Neural cell (in vitro differentiated cells): ENCODE measurements around the gene TIGD1. TPM values are rescaled to one million over a fixed set of nuclear protein-coding genes. Genes with fewer than 3 reads are reported as not detected.
A peak's percentile ranks its signal among the peaks of the same experiment; 100 is the strongest.

ENCODE experiments used
- H2AFZ ChIP-seq: fragments of 200-600, 300-800 bp; sonication (generic), shearing (Covaris generic); 2 replicates; pipeline ENCODE4 v1.6.0; 2014; ENCODE audit warnings: low read depth, mild to moderate bottlenecking, antibody characterized with exemption, low read length, moderate library complexity
- H3F3A ChIP-seq: fragments of 200-600 bp; shearing (Covaris generic); 2 replicates; pipeline ENCODE4 v1.6.1; 2016; ENCODE audit warnings: mild to moderate bottlenecking, moderate library complexity, mixed read lengths, antibody characterized with exemption, low read length; ENCODE audit not compliant: insufficient read depth, poor library complexity, severe bottlenecking
- H3K27ac ChIP-seq: fragments of 200-600, 300-800 bp; sonication (generic), shearing (Covaris generic); 2 replicates; pipeline ENCODE4 v1.5.1; 2014; ENCODE audit warnings: mild to moderate bottlenecking, low read length, moderate library complexity
- H3K27me3 ChIP-seq: fragments of 300-800, 200-600 bp; sonication (generic), shearing (Covaris generic); 2 replicates; pipeline ENCODE4 v1.6.0; 2014; ENCODE audit warnings: mild to moderate bottlenecking, low read depth, low read length, moderate library complexity; ENCODE audit not compliant: insufficient read depth
- H3K36me3 ChIP-seq: fragments of 300-800, 200-600 bp; sonication (generic), shearing (Covaris generic); 2 replicates; pipeline ENCODE4 v1.5.1; 2014; ENCODE audit warnings: mild to moderate bottlenecking, antibody characterized with exemption, low read length, moderate library complexity; ENCODE audit not compliant: insufficient read depth
- H3K4me2 ChIP-seq: fragments of 300-800, 200-600 bp; sonication (generic), shearing (Covaris generic); 2 replicates; pipeline ENCODE4 v1.6.0; 2014; ENCODE audit warnings: mild to moderate bottlenecking, low read length
- H3K4me3 ChIP-seq: fragments of 300-800, 200-600 bp; sonication (generic), shearing (Covaris generic); 2 replicates; pipeline ENCODE4 v1.5.1; 2014; ENCODE audit warnings: mild to moderate bottlenecking, low read length, moderate library complexity
- H3K79me2 ChIP-seq: fragments of 200-600 bp; shearing (Covaris generic); replicated peaks from 2 replicates; pipeline ENCODE4 v1.6.0; 2014; ENCODE audit warnings: mild to moderate bottlenecking, low read length, moderate library complexity; ENCODE audit not compliant: insufficient read depth
- H3K9ac ChIP-seq: fragments of 300-800, 200-600 bp; sonication (generic), shearing (Covaris generic); 2 replicates; pipeline ENCODE4 v1.6.1; 2016; ENCODE audit warnings: mild to moderate bottlenecking, low read length, mixed read lengths
- H3K9me2 ChIP-seq: fragments of 200-600 bp; shearing (Covaris generic); 2 replicates; pipeline ENCODE4 v1.6.1; 2016; ENCODE audit warnings: mild to moderate bottlenecking, low read length, mixed read lengths; ENCODE audit not compliant: insufficient read depth
- H3K9me3 ChIP-seq: fragments of 200-600, 300-800 bp; sonication (generic), shearing (Covaris generic); 2 replicates; pipeline ENCODE4 v1.6.1; 2016; ENCODE audit warnings: mild to moderate bottlenecking, mixed run types, low read length, moderate library complexity, mixed read lengths
- H4K20me1 ChIP-seq: fragments of 200-600 bp; shearing (Covaris generic); 2 replicates; pipeline ENCODE4 v1.6.1; 2016; ENCODE audit warnings: mild to moderate bottlenecking, mixed run types; ENCODE audit not compliant: insufficient read depth
- EP300 ChIP-seq: fragments of 450-650 bp; conservative IDR thresholded peaks from 2 replicates; pipeline ENCODE4 v1.6.1; 2014; ENCODE audit warnings: antibody characterized with exemption, mild to moderate bottlenecking, moderate library complexity; ENCODE audit not compliant: poor library complexity, severe bottlenecking
- EZH2 ChIP-seq: fragments of 200-600, 300-800 bp; shearing (Covaris generic), sonication (generic); IDR thresholded peaks from 2 replicates; pipeline ENCODE4 v1.6.1; 2014; ENCODE audit warnings: antibody characterized with exemption, low read length, borderline replicate concordance, mild to moderate bottlenecking; ENCODE audit not compliant: insufficient read depth, poor library complexity, severe bottlenecking
- MXI1 ChIP-seq: fragments of 450-650 bp; conservative IDR thresholded peaks from 2 replicates; pipeline ENCODE4 v1.6.1; 2014; ENCODE audit warnings: antibody characterized with exemption, mild to moderate bottlenecking; ENCODE audit not compliant: poor library complexity, severe bottlenecking
- POLR2AphosphoS5 ChIP-seq: IDR thresholded peaks from 2 replicates; pipeline ENCODE4 v1.6.1; 2012
- RAD21 ChIP-seq: fragments of 450-650 bp; conservative IDR thresholded peaks from 2 replicates; pipeline ENCODE4 v1.6.1; 2014; ENCODE audit warnings: antibody characterized with exemption, mild to moderate bottlenecking, moderate library complexity
- SMC3 ChIP-seq: fragments of 450-650 bp; conservative IDR thresholded peaks from 2 replicates; pipeline ENCODE4 v1.6.1; 2014; ENCODE audit warnings: antibody characterized with exemption, mild to moderate bottlenecking, moderate library complexity; ENCODE audit not compliant: poor library complexity
- TAF1 ChIP-seq: IDR thresholded peaks from 2 replicates; pipeline ENCODE4 v1.6.1; 2012; ENCODE audit warnings: low read depth
- polyA plus RNA-seq: library from polyadenylated mRNA; depleted of rRNA; stranded (reverse); fragments of >200 nt; gene quantifications from 2 replicates; pipeline ENCODE4 v1.2.3, GENCODE V29; 2014
- TF ChIP-seq, protein P1 (sequence below): fragments of 450-650 bp; IDR thresholded peaks from 2 replicates; pipeline ENCODE4 v1.5.1; 2014; ENCODE audit warnings: antibody characterized with exemption, mild to moderate bottlenecking, moderate library complexity; ENCODE audit not compliant: poor library complexity, severe bottlenecking
- TF ChIP-seq, protein P2 (sequence below): IDR thresholded peaks from 2 replicates; pipeline ENCODE4 v1.6.1; 2012; ENCODE audit warnings: borderline replicate concordance

TIGD1 gene
- polyA plus RNA-seq, 1 donor from 2014 or later = 29.3 TPM

DNA sequence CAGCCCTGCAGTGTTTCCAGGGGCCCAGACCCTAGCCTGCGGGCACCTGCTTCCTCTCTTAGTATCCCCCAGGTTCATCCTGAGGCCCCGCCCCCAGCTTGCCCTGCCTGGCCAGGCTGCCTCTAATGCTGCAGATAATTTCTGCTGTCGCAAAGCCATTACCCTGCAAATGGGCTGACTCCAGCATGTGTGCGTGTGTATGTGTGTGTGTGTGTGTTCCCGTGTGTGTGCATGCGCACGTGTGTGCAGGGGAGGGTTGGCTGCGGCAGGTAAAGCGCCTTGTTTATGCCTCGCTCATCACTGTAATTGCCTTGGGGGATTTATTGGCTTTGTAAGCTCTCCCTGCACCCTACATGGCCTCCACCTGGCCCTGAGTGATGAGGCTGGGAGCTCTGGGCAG is 37.8 kb downstream of the TIGD1 start:
- Histone ChIP-seq H3K9me3 (no peaks in the 10 kb centered on the region), H3K4me2 (no peak overlapping the region), H3K4me3 (peak overlapping the region; percentile 39), H3K27me3 (no peaks in the 10 kb centered on the region), H3K36me3 (no peaks in the 10 kb centered on the region), H3K79me2 (no peaks in the 10 kb centered on the region), H4K20me1 (no peaks in the 10 kb centered on the region), H3F3A (no peaks in the 10 kb centered on the region), H2AFZ (no peak overlapping the region), H3K9ac (peak overlapping the region; percentile 42), H3K27ac (peak overlapping the region; percentile 72), H3K9me2 (no peaks in the 10 kb centered on the region)
- TF ChIP-seq SMC3 (peak; percentile 62), POLR2AphosphoS5 (peak; percentile 90), EZH2 (no peak), MXI1 (peak; percentile 77), EP300 (peak; percentile 85), RAD21 (peak; percentile 40), TAF1 (no peak)
- TF ChIP-seq, protein P1, sequence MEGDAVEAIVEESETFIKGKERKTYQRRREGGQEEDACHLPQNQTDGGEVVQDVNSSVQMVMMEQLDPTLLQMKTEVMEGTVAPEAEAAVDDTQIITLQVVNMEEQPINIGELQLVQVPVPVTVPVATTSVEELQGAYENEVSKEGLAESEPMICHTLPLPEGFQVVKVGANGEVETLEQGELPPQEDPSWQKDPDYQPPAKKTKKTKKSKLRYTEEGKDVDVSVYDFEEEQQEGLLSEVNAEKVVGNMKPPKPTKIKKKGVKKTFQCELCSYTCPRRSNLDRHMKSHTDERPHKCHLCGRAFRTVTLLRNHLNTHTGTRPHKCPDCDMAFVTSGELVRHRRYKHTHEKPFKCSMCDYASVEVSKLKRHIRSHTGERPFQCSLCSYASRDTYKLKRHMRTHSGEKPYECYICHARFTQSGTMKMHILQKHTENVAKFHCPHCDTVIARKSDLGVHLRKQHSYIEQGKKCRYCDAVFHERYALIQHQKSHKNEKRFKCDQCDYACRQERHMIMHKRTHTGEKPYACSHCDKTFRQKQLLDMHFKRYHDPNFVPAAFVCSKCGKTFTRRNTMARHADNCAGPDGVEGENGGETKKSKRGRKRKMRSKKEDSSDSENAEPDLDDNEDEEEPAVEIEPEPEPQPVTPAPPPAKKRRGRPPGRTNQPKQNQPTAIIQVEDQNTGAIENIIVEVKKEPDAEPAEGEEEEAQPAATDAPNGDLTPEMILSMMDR = peak; percentile 17
- TF ChIP-seq, protein P2, sequence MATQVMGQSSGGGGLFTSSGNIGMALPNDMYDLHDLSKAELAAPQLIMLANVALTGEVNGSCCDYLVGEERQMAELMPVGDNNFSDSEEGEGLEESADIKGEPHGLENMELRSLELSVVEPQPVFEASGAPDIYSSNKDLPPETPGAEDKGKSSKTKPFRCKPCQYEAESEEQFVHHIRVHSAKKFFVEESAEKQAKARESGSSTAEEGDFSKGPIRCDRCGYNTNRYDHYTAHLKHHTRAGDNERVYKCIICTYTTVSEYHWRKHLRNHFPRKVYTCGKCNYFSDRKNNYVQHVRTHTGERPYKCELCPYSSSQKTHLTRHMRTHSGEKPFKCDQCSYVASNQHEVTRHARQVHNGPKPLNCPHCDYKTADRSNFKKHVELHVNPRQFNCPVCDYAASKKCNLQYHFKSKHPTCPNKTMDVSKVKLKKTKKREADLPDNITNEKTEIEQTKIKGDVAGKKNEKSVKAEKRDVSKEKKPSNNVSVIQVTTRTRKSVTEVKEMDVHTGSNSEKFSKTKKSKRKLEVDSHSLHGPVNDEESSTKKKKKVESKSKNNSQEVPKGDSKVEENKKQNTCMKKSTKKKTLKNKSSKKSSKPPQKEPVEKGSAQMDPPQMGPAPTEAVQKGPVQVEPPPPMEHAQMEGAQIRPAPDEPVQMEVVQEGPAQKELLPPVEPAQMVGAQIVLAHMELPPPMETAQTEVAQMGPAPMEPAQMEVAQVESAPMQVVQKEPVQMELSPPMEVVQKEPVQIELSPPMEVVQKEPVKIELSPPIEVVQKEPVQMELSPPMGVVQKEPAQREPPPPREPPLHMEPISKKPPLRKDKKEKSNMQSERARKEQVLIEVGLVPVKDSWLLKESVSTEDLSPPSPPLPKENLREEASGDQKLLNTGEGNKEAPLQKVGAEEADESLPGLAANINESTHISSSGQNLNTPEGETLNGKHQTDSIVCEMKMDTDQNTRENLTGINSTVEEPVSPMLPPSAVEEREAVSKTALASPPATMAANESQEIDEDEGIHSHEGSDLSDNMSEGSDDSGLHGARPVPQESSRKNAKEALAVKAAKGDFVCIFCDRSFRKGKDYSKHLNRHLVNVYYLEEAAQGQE = peak; percentile 32

DNA sequence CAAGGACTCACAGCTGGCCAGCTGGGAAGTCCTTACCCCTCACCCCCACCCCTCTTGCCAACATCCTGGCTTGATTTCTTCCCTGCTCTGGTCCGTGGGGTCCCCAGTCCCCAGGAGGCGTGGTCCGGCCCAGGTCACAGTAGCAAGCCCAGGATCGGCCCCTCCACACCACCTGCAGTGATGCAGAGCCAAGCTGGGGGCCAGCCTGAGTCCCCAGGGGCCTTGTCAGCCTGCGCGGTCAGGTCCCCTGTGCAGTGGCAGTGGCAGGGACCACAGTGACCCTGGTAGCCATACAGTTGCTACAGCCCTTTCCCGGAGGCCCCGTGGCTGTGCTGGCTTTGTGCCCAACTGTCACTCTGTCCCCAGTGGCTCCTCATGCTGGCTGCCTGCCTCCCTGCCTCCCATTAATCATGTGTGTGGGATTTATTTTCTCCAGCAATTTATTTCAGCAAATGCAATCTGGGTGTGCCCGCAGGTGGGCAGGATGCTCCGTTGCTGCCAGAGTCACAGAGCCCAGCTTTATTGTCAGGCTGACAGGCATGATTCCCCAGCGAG is 38.9 kb downstream of the TIGD1 start:
- H3K4me3 ChIP-seq = no peak overlapping the region
- TF ChIP-seq EP300 (no peak), EZH2 (no peak), SMC3 (no peak), TAF1 (no peak), POLR2AphosphoS5 (no peak), MXI1 (no peak)
- TF ChIP-seq, protein P1 = no peak
- no peaks in the 10 kb centered on the region for H3K9me3 ChIP-seq
- H3K79me2 ChIP-seq = no peaks in the 10 kb centered on the region
- no peaks in the 10 kb centered on the region for H3K27me3 ChIP-seq
- no peaks in the 10 kb centered on the region for H4K20me1 ChIP-seq
- H3K4me2 ChIP-seq = no peak overlapping the region
- peak overlapping the region; percentile 72 for H3K27ac ChIP-seq
- no peak overlapping the region for H2AFZ ChIP-seq
- H3K9ac ChIP-seq = peak overlapping the region; percentile 42
- H3K9me2 ChIP-seq = no peaks in the 10 kb centered on the region
- H3K36me3 ChIP-seq = no peaks in the 10 kb centered on the region
- no peaks in the 10 kb centered on the region for H3F3A ChIP-seq
